GM12873 (cell line): ENCODE measurements around the gene NINJ2.

Experiments
- TF ChIP-seq, protein P1 (sequence below): IDR thresholded peaks from 2 replicates; pipeline ENCODE4 v1.5.1; 2012; ENCODE audit warnings: low read depth, mild to moderate bottlenecking, moderate library complexity, low read length, control low read depth; ENCODE audit not compliant: insufficient read depth; ENCODE audit errors: missing control alignments

Gene NINJ2

DNA sequence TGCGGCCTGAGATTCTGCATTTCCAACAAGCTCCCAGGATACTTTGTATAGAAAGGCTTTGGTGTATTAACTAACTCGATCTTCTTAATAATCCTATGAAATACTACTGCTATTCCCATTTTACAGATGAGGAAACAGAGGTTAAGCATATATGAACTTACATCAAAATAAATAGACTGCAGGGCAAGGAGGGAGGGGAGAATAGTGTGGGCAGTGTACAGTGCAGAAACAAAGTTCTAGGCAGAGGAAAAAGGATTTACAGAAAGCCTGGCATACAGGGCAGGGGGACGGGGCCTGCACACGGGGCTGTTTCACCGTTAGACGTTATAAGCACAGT lies 19.0 kb downstream of the NINJ2 start:
- TF ChIP-seq, protein P1, sequence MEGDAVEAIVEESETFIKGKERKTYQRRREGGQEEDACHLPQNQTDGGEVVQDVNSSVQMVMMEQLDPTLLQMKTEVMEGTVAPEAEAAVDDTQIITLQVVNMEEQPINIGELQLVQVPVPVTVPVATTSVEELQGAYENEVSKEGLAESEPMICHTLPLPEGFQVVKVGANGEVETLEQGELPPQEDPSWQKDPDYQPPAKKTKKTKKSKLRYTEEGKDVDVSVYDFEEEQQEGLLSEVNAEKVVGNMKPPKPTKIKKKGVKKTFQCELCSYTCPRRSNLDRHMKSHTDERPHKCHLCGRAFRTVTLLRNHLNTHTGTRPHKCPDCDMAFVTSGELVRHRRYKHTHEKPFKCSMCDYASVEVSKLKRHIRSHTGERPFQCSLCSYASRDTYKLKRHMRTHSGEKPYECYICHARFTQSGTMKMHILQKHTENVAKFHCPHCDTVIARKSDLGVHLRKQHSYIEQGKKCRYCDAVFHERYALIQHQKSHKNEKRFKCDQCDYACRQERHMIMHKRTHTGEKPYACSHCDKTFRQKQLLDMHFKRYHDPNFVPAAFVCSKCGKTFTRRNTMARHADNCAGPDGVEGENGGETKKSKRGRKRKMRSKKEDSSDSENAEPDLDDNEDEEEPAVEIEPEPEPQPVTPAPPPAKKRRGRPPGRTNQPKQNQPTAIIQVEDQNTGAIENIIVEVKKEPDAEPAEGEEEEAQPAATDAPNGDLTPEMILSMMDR = no peak

DNA sequence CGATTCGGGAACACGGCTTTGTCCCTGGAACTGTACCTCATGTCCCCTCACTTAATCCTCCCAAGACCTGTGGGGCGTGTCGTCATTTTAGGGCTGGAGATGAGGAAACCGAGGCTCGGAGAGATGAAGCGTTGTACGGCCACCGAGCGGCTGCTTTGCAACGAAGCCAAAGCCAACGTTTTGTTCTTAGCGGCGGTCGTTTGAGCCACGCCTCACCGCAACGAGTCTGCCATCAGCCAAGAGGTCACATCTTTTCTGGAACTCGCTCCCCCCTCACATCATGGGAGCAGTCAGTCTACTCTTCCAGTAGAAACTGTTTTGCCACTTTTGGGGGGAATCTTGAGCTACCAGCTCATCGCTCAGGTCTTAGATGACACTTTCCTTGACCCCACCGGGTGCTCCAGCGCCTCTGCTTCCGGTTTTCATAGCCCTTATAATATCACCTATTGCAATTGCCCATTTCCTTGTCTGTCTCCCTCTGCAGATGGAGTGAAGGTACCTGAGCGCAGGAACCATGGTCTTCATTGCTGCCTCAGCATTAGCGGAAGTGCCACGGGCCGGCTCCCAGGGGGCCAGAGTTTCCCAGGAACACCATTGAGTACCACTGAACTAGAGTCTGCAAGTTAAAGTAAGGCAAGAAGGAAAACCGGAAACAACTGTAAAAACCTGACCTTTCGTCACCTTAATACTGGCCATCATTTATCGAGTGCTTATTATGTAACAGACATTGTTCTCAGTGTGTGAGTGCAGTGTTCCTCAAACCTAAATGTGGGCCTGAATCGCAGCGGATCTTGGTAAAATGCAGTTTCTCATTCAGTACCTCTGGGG lies 19.6 kb downstream of the NINJ2 start:
- TF ChIP-seq, protein P1 = no peak

GRCh38 chr12:642633-643474 lies 20.4 kb downstream of the NINJ2 start:
- TF ChIP-seq, protein P1 = peak; percentile 55

- TF ChIP-seq, protein P1 = no peak
Measured at GRCh38 chr12:640773-641172, 22.5 kb downstream of the NINJ2 start.

- TF ChIP-seq, protein P1 = no peak
Measured at GRCh38 chr12:639988-640387, 23.3 kb downstream of the NINJ2 start.

GRCh38 chr12:639566-639965 lies 23.7 kb downstream of the NINJ2 start:
- TF ChIP-seq, protein P1 = no peak

- TF ChIP-seq, protein P1 = no peak
Measured at GRCh38 chr12:638953-639557, 24.2 kb downstream of the NINJ2 start.
